GM12875 (cell line): ENCODE results near the gene CAV3.

Source experiments
- H3K4me3 ChIP-seq: one replicate; pipeline ENCODE4 v1.5.1; 2011; ENCODE audit warnings: low read depth, low read length, control low read depth
- CTCF ChIP-seq: IDR thresholded peaks from 2 replicates; pipeline ENCODE4 v1.5.1; 2011; ENCODE audit warnings: low read depth, mild to moderate bottlenecking, control low read depth, inconsistent platforms, low read length, moderate library complexity, borderline replicate concordance; ENCODE audit not compliant: insufficient read depth

CAV3 gene

GRCh38 chr3:8727605-8728512, 5.7 kb upstream of the CAV3 start:
- H3K4me3 ChIP-seq = no peak overlapping the region
- TF ChIP-seq CTCF = no peak

- TF ChIP-seq CTCF = no peak
- no peak overlapping the region for H3K4me3 ChIP-seq
Measured at GRCh38 chr3:8729479-8729878, 4.1 kb upstream of the CAV3 start.

GRCh38 chr3:8730656-8731055, 2.9 kb upstream of the CAV3 start:
- TF ChIP-seq CTCF = no peak
- H3K4me3 ChIP-seq = no peak overlapping the region

GRCh38 chr3:8732413-8732812, 1.2 kb upstream of the CAV3 start:
- H3K4me3 ChIP-seq = no peak overlapping the region
- no peak for TF ChIP-seq CTCF

- no peak for TF ChIP-seq CTCF
- H3K4me3 ChIP-seq = no peak overlapping the region
Measured at GRCh38 chr3:8734137-8734878, 706 bp downstream of the CAV3 start.

- TF ChIP-seq CTCF = no peak
- H3K4me3 ChIP-seq = no peak overlapping the region
Measured at GRCh38 chr3:8734908-8735307, 1.3 kb downstream of the CAV3 start.

GRCh38 chr3:8736436-8736835, 2.8 kb downstream of the CAV3 start:
- no peak overlapping the region for H3K4me3 ChIP-seq
- no peak for TF ChIP-seq CTCF
